ENCODE results near the gene RBM20.
"Not testable (repeated sequence)": the region's sequence is repeated elsewhere in the genome, so short reads cannot be mapped to it uniquely, and the experiment has no call there.

RBM20 gene

GRCh38 chr10:110652475-110653118 is 8.5 kb downstream of the RBM20 start:
- Histone ChIP-seq H3K27me3 (replicated peaks in 2 of 5; ENCODE audit: control insufficient read depth in 4 of 5, insufficient read depth in 5 of 5, low read length in 4 of 5) (peaks cover 2 to 11% (median 8%) of the 10 kb centered on the region in 5 experiments), H3K9me3 (ENCODE audit: control extremely low read depth in 1 of 5, control insufficient read depth in 4 of 5, insufficient read depth in 2 of 5, low read depth in 1 of 5, low read length in 4 of 5) (peaks cover 0 to 2% (median 0%) of the 10 kb centered on the region in 5 experiments), H3K36me3 (ENCODE audit: control insufficient read depth in 4 of 4, insufficient read depth in 4 of 4, low read length in 3 of 4) (no peaks in the 10 kb centered on the region), H3K4me1 (ENCODE audit: control extremely low read depth in 1 of 4, control insufficient read depth in 4 of 4, insufficient read depth in 4 of 4, low read length in 3 of 4) (peaks cover 4 to 28% (median 14%) of the 10 kb centered on the region in 4 experiments), H3K27ac (ENCODE audit: insufficient read depth in 1 of 2, low read depth in 1 of 2, low read length in 2 of 2, poor library complexity in 1 of 2, severe bottlenecking in 2 of 2) (no peak overlapping the region), H3K4me3 (ENCODE audit: control insufficient read depth in 1 of 7, extremely low read depth in 1 of 7, insufficient read depth in 4 of 7, low read depth in 2 of 7, low read length in 6 of 7) (no peak overlapping the region)
- 84% methylated on average over 4 of the region's 6 CpGs for WGBS (ENCODE audit: insufficient coverage)
- CTCF ChIA-PET = interaction anchor here (0.6 to 2.1 kb wide), 4 partner anchors 19 to 567 kb away, joined by 3 to 8 read pairs (median 3); no protein-coding TSS in a partner anchor
- DNase-seq = no peak
- POLR2A ChIA-PET = no interaction called here

GRCh38 chr10:110655320-110655719 is 11.2 kb downstream of the RBM20 start:
- H3K27me3 ChIP-seq (replicated peaks in 2 of 5; ENCODE audit: control insufficient read depth in 4 of 5, insufficient read depth in 5 of 5, low read length in 4 of 5) = peaks cover 0 to under 1% (median 0%) of the 10 kb centered on the region in 5 experiments
- POLR2A ChIA-PET = no interaction called here
- DNase-seq = no peak

GRCh38 chr10:110656612-110657011 is 12.5 kb downstream of the RBM20 start:
- H3K27me3 ChIP-seq (replicated peaks in 2 of 5; ENCODE audit: control insufficient read depth in 4 of 5, insufficient read depth in 5 of 5, low read length in 4 of 5) = peaks cover 0 to 10% (median 0%) of the 10 kb centered on the region in 5 experiments

More at GRCh38 chr10:110655320-110655719, 11.2 kb downstream of the RBM20 start:
- CTCF ChIA-PET = interaction anchor here (1.2 to 1.5 kb wide), 2 partner anchors 9 to 17 kb away, joined by 3 to 4 read pairs; no protein-coding TSS in a partner anchor
- 100% methylated on average over 1 of the region's 1 CpG for WGBS (ENCODE audit: insufficient coverage)
- H3K4me3 ChIP-seq (ENCODE audit: control insufficient read depth in 1 of 7, extremely low read depth in 1 of 7, insufficient read depth in 4 of 7, low read depth in 2 of 7, low read length in 6 of 7) = no peak overlapping the region
- H3K36me3 ChIP-seq (ENCODE audit: control insufficient read depth in 4 of 4, insufficient read depth in 4 of 4, low read length in 3 of 4) = no peaks in the 10 kb centered on the region
- H3K4me1 ChIP-seq (ENCODE audit: control extremely low read depth in 1 of 4, control insufficient read depth in 4 of 4, insufficient read depth in 4 of 4, low read length in 3 of 4) = peaks cover 4 to 15% (median 7%) of the 10 kb centered on the region in 4 experiments
- no peak overlapping the region for H3K27ac ChIP-seq (ENCODE audit: insufficient read depth in 1 of 2, low read depth in 1 of 2, low read length in 2 of 2, poor library complexity in 1 of 2, severe bottlenecking in 2 of 2)
- H3K9me3 ChIP-seq (ENCODE audit: control extremely low read depth in 1 of 5, control insufficient read depth in 4 of 5, insufficient read depth in 2 of 5, low read depth in 1 of 5, low read length in 4 of 5) = peaks cover 0 to 2% (median 0%) of the 10 kb centered on the region in 5 experiments

GRCh38 chr10:110657973-110658691 is 14.0 kb downstream of the RBM20 start:
- POLR2A ChIA-PET = no interaction called here
- 95% methylated on average over 10 of the region's 11 CpGs for WGBS (ENCODE audit: insufficient coverage)
- Histone ChIP-seq H3K27ac (ENCODE audit: insufficient read depth in 1 of 2, low read depth in 1 of 2, low read length in 2 of 2, poor library complexity in 1 of 2, severe bottlenecking in 2 of 2) (no peak overlapping the region), H3K36me3 (ENCODE audit: control insufficient read depth in 4 of 4, insufficient read depth in 4 of 4, low read length in 3 of 4) (no peaks in the 10 kb centered on the region), H3K9me3 (ENCODE audit: control extremely low read depth in 1 of 5, control insufficient read depth in 4 of 5, insufficient read depth in 2 of 5, low read depth in 1 of 5, low read length in 4 of 5) (peaks cover 0 to 2% (median 0%) of the 10 kb centered on the region in 5 experiments), H3K4me3 (ENCODE audit: control insufficient read depth in 1 of 7, extremely low read depth in 1 of 7, insufficient read depth in 4 of 7, low read depth in 2 of 7, low read length in 6 of 7) (no peak overlapping the region), H3K27me3 (replicated peaks in 2 of 5; ENCODE audit: control insufficient read depth in 4 of 5, insufficient read depth in 5 of 5, low read length in 4 of 5) (peaks cover 0 to 18% (median 0%) of the 10 kb centered on the region in 5 experiments), H3K4me1 (ENCODE audit: control extremely low read depth in 1 of 4, control insufficient read depth in 4 of 4, insufficient read depth in 4 of 4, low read length in 3 of 4) (peaks cover 0 to 5% (median 4%) of the 10 kb centered on the region in 4 experiments)
- no peak for DNase-seq
- CTCF ChIA-PET = interaction anchor here (1.0 to 7.6 kb wide), 5 partner anchors 9 to 29 kb away, joined by 3 to 44 read pairs (median 4); no protein-coding TSS in a partner anchor

More at GRCh38 chr10:110656612-110657011, 12.5 kb downstream of the RBM20 start:
- no peak for DNase-seq
- Histone ChIP-seq H3K4me1 (ENCODE audit: control extremely low read depth in 1 of 4, control insufficient read depth in 4 of 4, insufficient read depth in 4 of 4, low read length in 3 of 4) (peaks cover 0 to 4% (median 3%) of the 10 kb centered on the region in 4 experiments), H3K9me3 (ENCODE audit: control extremely low read depth in 1 of 5, control insufficient read depth in 4 of 5, insufficient read depth in 2 of 5, low read depth in 1 of 5, low read length in 4 of 5) (peaks cover 0 to 2% (median 0%) of the 10 kb centered on the region in 5 experiments), H3K36me3 (ENCODE audit: control insufficient read depth in 4 of 4, insufficient read depth in 4 of 4, low read length in 3 of 4) (no peaks in the 10 kb centered on the region), H3K4me3 (ENCODE audit: control insufficient read depth in 1 of 7, extremely low read depth in 1 of 7, insufficient read depth in 4 of 7, low read depth in 2 of 7, low read length in 6 of 7) (no peak overlapping the region), H3K27ac (ENCODE audit: insufficient read depth in 1 of 2, low read depth in 1 of 2, low read length in 2 of 2, poor library complexity in 1 of 2, severe bottlenecking in 2 of 2) (no peak overlapping the region)
- POLR2A ChIA-PET = no interaction called here
- 93% methylated on average over 4 of the region's 4 CpGs for WGBS (ENCODE audit: insufficient coverage)
- CTCF ChIA-PET = interaction anchor here (7.6 kb wide), 1 partner anchor 15 kb away, joined by 44 read pairs; no protein-coding TSS in a partner anchor

GRCh38 chr10:110659558-110659957 is 15.4 kb downstream of the RBM20 start:
- 50% methylated on average over 1 of the region's 1 CpG for WGBS (ENCODE audit: insufficient coverage)
- no peak overlapping the region for H3K27ac ChIP-seq (ENCODE audit: insufficient read depth in 1 of 2, low read depth in 1 of 2, low read length in 2 of 2, poor library complexity in 1 of 2, severe bottlenecking in 2 of 2)
- POLR2A ChIA-PET = no interaction called here
- H3K4me3 ChIP-seq (ENCODE audit: control insufficient read depth in 1 of 7, extremely low read depth in 1 of 7, insufficient read depth in 4 of 7, low read depth in 2 of 7, low read length in 6 of 7) = no peak overlapping the region
- CTCF ChIA-PET = interaction anchor here (1.4 to 7.6 kb wide), 4 partner anchors 10 to 48 kb away, joined by 4 to 44 read pairs (median 6); no protein-coding TSS in a partner anchor
- no peak for DNase-seq
- no peaks in the 10 kb centered on the region for H3K36me3 ChIP-seq (ENCODE audit: control insufficient read depth in 4 of 4, insufficient read depth in 4 of 4, low read length in 3 of 4)
- peaks cover 0 to 27% (median 3%) of the 10 kb centered on the region in 5 experiments for H3K27me3 ChIP-seq (replicated peaks in 2 of 5; ENCODE audit: control insufficient read depth in 4 of 5, insufficient read depth in 5 of 5, low read length in 4 of 5)
- H3K9me3 ChIP-seq (ENCODE audit: control extremely low read depth in 1 of 5, control insufficient read depth in 4 of 5, insufficient read depth in 2 of 5, low read depth in 1 of 5, low read length in 4 of 5) = peaks cover 0 to 5% (median 0%) of the 10 kb centered on the region in 5 experiments
- peaks cover 0 to 5% (median 4%) of the 10 kb centered on the region in 4 experiments for H3K4me1 ChIP-seq (ENCODE audit: control extremely low read depth in 1 of 4, control insufficient read depth in 4 of 4, insufficient read depth in 4 of 4, low read length in 3 of 4)

GRCh38 chr10:110660289-110660688 is 16.2 kb downstream of the RBM20 start:
- DNase-seq; H3K9me3 ChIP-seq (ENCODE audit: control extremely low read depth in 1 of 5, control insufficient read depth in 4 of 5, insufficient read depth in 2 of 5, low read depth in 1 of 5, low read length in 4 of 5); H3K27ac ChIP-seq (ENCODE audit: insufficient read depth in 1 of 2, low read depth in 1 of 2, low read length in 2 of 2, poor library complexity in 1 of 2, severe bottlenecking in 2 of 2); H3K36me3 ChIP-seq (ENCODE audit: control insufficient read depth in 4 of 4, insufficient read depth in 4 of 4, low read length in 3 of 4); POLR2A ChIA-PET; H3K4me3 ChIP-seq (ENCODE audit: control insufficient read depth in 1 of 7, extremely low read depth in 1 of 7, insufficient read depth in 4 of 7, low read depth in 2 of 7, low read length in 6 of 7); H3K4me1 ChIP-seq (ENCODE audit: control extremely low read depth in 1 of 4, control insufficient read depth in 4 of 4, insufficient read depth in 4 of 4, low read length in 3 of 4): not testable (repeated sequence)
- H3K27me3 ChIP-seq (replicated peaks in 2 of 5; ENCODE audit: control insufficient read depth in 4 of 5, insufficient read depth in 5 of 5, low read length in 4 of 5) = peaks cover 0 to 30% (median 6%) of the 10 kb centered on the region in 5 experiments
- WGBS (ENCODE audit: insufficient coverage) = 93% methylated on average over 7 of the region's 8 CpGs
- CTCF ChIA-PET = interaction anchor here (1.4 to 7.6 kb wide), 3 partner anchors 12 to 49 kb away, joined by 4 to 44 read pairs (median 6); no protein-coding TSS in a partner anchor
